Endothelial cell of umbilical vein (primary cell): Measurements from ENCODE around the gene FNDC3A. TPM values are rescaled to one million over a fixed set of nuclear protein-coding genes. Genes with fewer than 3 reads are reported as not detected.

Experiments
- BruUV-seq: library from RNA; stranded (reverse); fragments of 400-500 nt; replicated peaks from 2 replicates; lab custom pipeline; 2021; lab: Mats Ljungman, UMichigan
- CTCF ChIA-PET: fragments of 300-600, 350-600 bp; sonication (Branson Sonifier 250); formaldehyde crosslinking; loops from one replicate; lab custom pipeline; 2021; ENCODE audit warnings: antibody characterized with exemption, inconsistent platforms; lab: Charles Lee
- POLR2A ChIA-PET: fragments of 300-600, 350-600 bp; sonication (Branson Sonifier 250); formaldehyde crosslinking; loops from one replicate; lab custom pipeline; 2021; ENCODE audit warnings: antibody characterized with exemption, inconsistent platforms; lab: Charles Lee
- DNase-seq: peaks from one replicate; pipeline ENCODE4 v3.0.0-alpha.2; 2011; ENCODE audit warnings: low read depth, low spot score
- FAIRE-seq: peaks from 2 replicates; lab custom pipeline; 2011; peaks lifted over from hg19 to GRCh38; lab: Jason Lieb, UNC
- H2AFZ ChIP-seq: 2 replicates; pipeline ENCODE4 v1.6.0; 2012; ENCODE audit warnings: low read depth, low read length, control low read depth, inconsistent platforms
- H3K27ac ChIP-seq: 2 replicates; pipeline ENCODE4 v1.5.1; 2011; ENCODE audit warnings: low read depth, mild to moderate bottlenecking, control low read depth, low read length, moderate library complexity; ENCODE audit not compliant: insufficient read depth
- H3K27me3 ChIP-seq, 2 experiments: 2 replicates each; pipeline versions ENCODE4 v1.6.0 to v1.6.1; 2011; ENCODE audit warnings: low read length in 2 of 2, mixed read lengths in 1 of 2; ENCODE audit not compliant: control insufficient read depth in 2 of 2, insufficient read depth in 2 of 2
- H3K36me3 ChIP-seq, 2 experiments: 2 replicates in 1 of 2; 3 replicates in 1 of 2; pipeline ENCODE4 v1.5.1; 2011; ENCODE audit warnings: low read length in 2 of 2, mild to moderate bottlenecking in 1 of 2, moderate library complexity in 1 of 2; ENCODE audit not compliant: control insufficient read depth in 2 of 2, insufficient read depth in 2 of 2; ENCODE audit errors: extremely low read depth in 1 of 2
- H3K4me1 ChIP-seq: 3 replicates; pipeline ENCODE4 v1.5.1; 2011; ENCODE audit warnings: mild to moderate bottlenecking, low read length; ENCODE audit not compliant: control insufficient read depth, insufficient read depth; ENCODE audit errors: extremely low read depth
- H3K4me2 ChIP-seq: 2 replicates; pipeline ENCODE4 v1.6.1; 2011; ENCODE audit warnings: low read length, control low read depth, mixed read lengths; ENCODE audit not compliant: insufficient read depth
- H3K4me3 ChIP-seq, 3 experiments: fragments of 200-600 bp in 1 of 3; sonication (generic), shearing (Covaris generic) in 1 of 3; replicated peaks in 1 of 3; 2 replicates each; pipeline ENCODE4 v1.5.1; 2011 to 2016; ENCODE audit warnings: control low read depth in 3 of 3, low read length in 3 of 3, mild to moderate bottlenecking in 2 of 3, inconsistent platforms in 1 of 3, low read depth in 1 of 3, moderate library complexity in 1 of 3; ENCODE audit not compliant: insufficient read depth in 1 of 3
- H3K79me2 ChIP-seq: 2 replicates; pipeline ENCODE4 v1.6.0; 2012; ENCODE audit warnings: low read length, inconsistent platforms; ENCODE audit not compliant: control insufficient read depth, insufficient read depth
- H3K9ac ChIP-seq: replicated peaks from 2 replicates; pipeline ENCODE3; 2011; ENCODE audit warnings: low read length, control low read depth; ENCODE audit not compliant: insufficient read depth; ENCODE audit errors: extremely low read depth
- H3K9me1 ChIP-seq: replicated peaks from 3 replicates; pipeline ENCODE4 v1.6.0; 2011; ENCODE audit warnings: mild to moderate bottlenecking, low read length; ENCODE audit not compliant: control insufficient read depth, insufficient read depth; ENCODE audit errors: extremely low read depth
- H3K9me3 ChIP-seq: replicated peaks from 2 replicates; pipeline ENCODE4 v1.5.1; 2012; ENCODE audit warnings: low read length, inconsistent platforms; ENCODE audit not compliant: control insufficient read depth, insufficient read depth
- H4K20me1 ChIP-seq: replicated peaks from 2 replicates; pipeline ENCODE3; 2011; ENCODE audit warnings: mild to moderate bottlenecking, low read length; ENCODE audit not compliant: control insufficient read depth, insufficient read depth; ENCODE audit errors: extremely low read depth
- CTCF ChIP-seq, 2 donors: IDR thresholded peaks; 1 replicate in 1 of 2; 2 replicates in 1 of 2; pipeline ENCODE4 v1.5.1; 2011; ENCODE audit warnings: low read length in 2 of 2, mild to moderate bottlenecking in 2 of 2, moderate library complexity in 2 of 2, control low read depth in 1 of 2, inconsistent platforms in 1 of 2, low read depth in 1 of 2; ENCODE audit not compliant: insufficient read depth in 1 of 2; ENCODE audit errors: extremely low read depth in 1 of 2
- FOS ChIP-seq: IDR thresholded peaks from 2 replicates; pipeline ENCODE4 v1.6.1; 2011; ENCODE audit warnings: mild to moderate bottlenecking, low read length, moderate library complexity, borderline replicate concordance; ENCODE audit not compliant: insufficient read depth
- JUN ChIP-seq: IDR thresholded peaks from 2 replicates; pipeline ENCODE4 v1.6.1; 2011; ENCODE audit warnings: borderline replicate concordance, low read depth; ENCODE audit not compliant: insufficient read length, insufficient read depth
- MAX ChIP-seq: IDR thresholded peaks from 2 replicates; pipeline ENCODE4 v1.6.1; 2011; ENCODE audit not compliant: insufficient read depth, insufficient read length
- MYC ChIP-seq: IDR thresholded peaks from one replicate; pipeline ENCODE4 v1.6.1; 2011; ENCODE audit warnings: mild to moderate bottlenecking, low read depth, low read length
- POLR2A ChIP-seq: IDR thresholded peaks from 2 replicates; pipeline ENCODE4 v1.6.1; 2012; ENCODE audit warnings: low read depth, mild to moderate bottlenecking, control low read depth, low read length
- POLR2AphosphoS5 ChIP-seq: IDR thresholded peaks from 2 replicates; pipeline ENCODE4 v1.6.1; 2012; ENCODE audit warnings: low read depth, mild to moderate bottlenecking, control low read depth, low read length, moderate library complexity; ENCODE audit not compliant: insufficient read depth
- dilution Hi-C: fragments of 300-500 bp; cut with MboI; formaldehyde crosslinking; loops from one replicate; pipeline ENCODE4 v1.15.0; 2019; ENCODE audit warnings: low sequenced_read_pairs; ENCODE audit not compliant: extremely low pct_ligation_motif_present
- intact Hi-C: fragments of 100-400 bp; cut with micrococcal nuclease; formaldehyde crosslinking; loops from one replicate; pipeline ENCODE4 v1.10.0; 2022
- polyA plus RNA-seq, 4 experiments: library from polyadenylated mRNA; depleted of rRNA in 3 of 4; stranded (reverse) in 3 of 4; unstranded in 1 of 4; fragments of >200 nt; gene quantifications; 2 replicates each; pipeline versions ENCODE4 v1.2.1 to v1.2.3, GENCODE V29; 2011 to 2012; ENCODE audit warnings: missing spikeins in 1 of 4
- total RNA-seq: library from RNA; stranded (reverse); gene quantifications from 2 replicates; pipeline ENCODE4 v1.2.3, GENCODE V29; 2021

The FNDC3A gene
- total and polyA plus RNA-seq, 2 donors (not counting 3 experiments of a cell fraction or from before 2014, with no cell fraction given) = 26.3 to 50.8 TPM

- no peak for DNase-seq
- POLR2A ChIA-PET = no interaction called here
- intact Hi-C loops = no loop called here
Observed at GRCh38 chr13:48928757-48929430, 46.8 kb upstream of the FNDC3A start.

More at GRCh38 chr13:48928757-48929430, 46.8 kb upstream of the FNDC3A start:
- TF ChIP-seq MYC = no peak
- TF ChIP-seq CTCF (IDR thresholded peaks at IDR 0.05; ENCODE audit: extremely low read depth in 1 of 2, insufficient read depth in 1 of 2, low read depth in 1 of 2, low read length in 2 of 2) = no peak
- TF ChIP-seq MAX = no peak
- no peak for TF ChIP-seq POLR2AphosphoS5
- no peak for TF ChIP-seq JUN
- no peak for TF ChIP-seq FOS
- TF ChIP-seq POLR2A = no peak
- Histone ChIP-seq H3K4me1 (no peaks in the 10 kb centered on the region), H4K20me1 (no peaks in the 10 kb centered on the region), H2AFZ (no peak overlapping the region), H3K27ac (no peak overlapping the region), H3K9me3 (no peaks in the 10 kb centered on the region), H3K4me3 (no peak overlapping the region), H3K4me2 (no peak overlapping the region), H3K27me3 (peaks cover 9 to 16% of the 10 kb centered on the region in 2 experiments), H3K9ac (no peak overlapping the region), H3K9me1 (no peaks in the 10 kb centered on the region), H3K79me2 (no peaks in the 10 kb centered on the region), H3K36me3 (no peaks in the 10 kb centered on the region)
- dilution Hi-C loops = no loop called here
- no peak for FAIRE-seq
- CTCF ChIA-PET = interaction anchor here (1.3 kb wide), 1 partner anchor 33 kb away, joined by 4 read pairs; no protein-coding TSS in a partner anchor
- no TSS peak for BruUV-seq
